ENCODE results near the gene SSX2IP. TPM values are rescaled to one million over a fixed set of nuclear protein-coding genes. Genes with fewer than 3 reads are reported as not detected.

The SSX2IP gene
- total and polyA plus RNA-seq, 9 of the 15 experiments (the other 6 are each of a cell fraction or from before 2014, with no cell fraction given): 20.6 to 96.7 (median 61.7) TPM

DNA sequence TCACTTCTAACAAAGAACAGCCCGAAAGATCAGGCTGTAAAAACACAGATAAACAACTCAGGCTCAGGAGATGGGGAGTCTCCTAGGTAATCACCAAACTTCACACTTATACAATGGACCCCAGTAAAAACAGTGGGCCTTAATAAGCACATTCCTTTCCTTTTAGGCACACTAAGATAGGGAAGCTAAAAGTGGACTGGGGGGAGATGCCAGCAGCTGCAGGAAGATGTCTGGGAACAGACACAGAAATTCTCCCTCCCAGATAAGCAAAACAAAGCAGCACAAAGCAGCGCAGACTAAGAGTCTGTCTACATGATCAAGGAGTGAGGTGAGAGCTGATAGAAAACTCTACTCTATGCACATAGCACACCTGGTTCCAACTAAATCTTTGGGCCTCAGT is 87.0 kb downstream of the SSX2IP start:
- WGBS (ENCODE audit: insufficient coverage, low coverage, missing lambda C conversion rate): 4% methylated on average over 2 of the region's 2 CpGs
- in situ Hi-C loops (cut with MboI): loop anchor here (25.0 kb wide), 1 partner anchor 691 kb away; no protein-coding TSS in a partner anchor
- TF ChIP-seq ZNF609 (CRISPR knock-in tag; IDR thresholded peaks at IDR 0.05; ENCODE audit: borderline replicate concordance): no peak
- TF ChIP-seq, protein P1, sequence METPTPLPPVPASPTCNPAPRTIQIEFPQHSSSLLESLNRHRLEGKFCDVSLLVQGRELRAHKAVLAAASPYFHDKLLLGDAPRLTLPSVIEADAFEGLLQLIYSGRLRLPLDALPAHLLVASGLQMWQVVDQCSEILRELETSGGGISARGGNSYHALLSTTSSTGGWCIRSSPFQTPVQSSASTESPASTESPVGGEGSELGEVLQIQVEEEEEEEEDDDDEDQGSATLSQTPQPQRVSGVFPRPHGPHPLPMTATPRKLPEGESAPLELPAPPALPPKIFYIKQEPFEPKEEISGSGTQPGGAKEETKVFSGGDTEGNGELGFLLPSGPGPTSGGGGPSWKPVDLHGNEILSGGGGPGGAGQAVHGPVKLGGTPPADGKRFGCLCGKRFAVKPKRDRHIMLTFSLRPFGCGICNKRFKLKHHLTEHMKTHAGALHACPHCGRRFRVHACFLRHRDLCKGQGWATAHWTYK (CRISPR knock-in tag; IDR thresholded peaks at IDR 0.05): no peak
- no peak for TF ChIP-seq MBD2 (IDR thresholded peaks at IDR 0.05; ENCODE audit: borderline replicate concordance, low read depth)
- TF ChIP-seq, protein P2, sequence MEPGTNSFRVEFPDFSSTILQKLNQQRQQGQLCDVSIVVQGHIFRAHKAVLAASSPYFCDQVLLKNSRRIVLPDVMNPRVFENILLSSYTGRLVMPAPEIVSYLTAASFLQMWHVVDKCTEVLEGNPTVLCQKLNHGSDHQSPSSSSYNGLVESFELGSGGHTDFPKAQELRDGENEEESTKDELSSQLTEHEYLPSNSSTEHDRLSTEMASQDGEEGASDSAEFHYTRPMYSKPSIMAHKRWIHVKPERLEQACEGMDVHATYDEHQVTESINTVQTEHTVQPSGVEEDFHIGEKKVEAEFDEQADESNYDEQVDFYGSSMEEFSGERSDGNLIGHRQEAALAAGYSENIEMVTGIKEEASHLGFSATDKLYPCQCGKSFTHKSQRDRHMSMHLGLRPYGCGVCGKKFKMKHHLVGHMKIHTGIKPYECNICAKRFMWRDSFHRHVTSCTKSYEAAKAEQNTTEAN (CRISPR knock-in tag; IDR thresholded peaks at IDR 0.05): no peak
- no peak for TF ChIP-seq VEZF1 (CRISPR knock-in tag; IDR thresholded peaks at IDR 0.05)
- no peak for TF ChIP-seq HOXB6 (CRISPR knock-in tag; IDR thresholded peaks at IDR 0.05; ENCODE audit: borderline replicate concordance)
- TF ChIP-seq, protein P3, sequence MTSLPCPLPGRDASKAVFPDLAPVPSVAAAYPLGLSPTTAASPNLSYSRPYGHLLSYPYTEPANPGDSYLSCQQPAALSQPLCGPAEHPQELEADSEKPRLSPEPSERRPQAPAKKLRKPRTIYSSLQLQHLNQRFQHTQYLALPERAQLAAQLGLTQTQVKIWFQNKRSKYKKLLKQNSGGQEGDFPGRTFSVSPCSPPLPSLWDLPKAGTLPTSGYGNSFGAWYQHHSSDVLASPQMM (CRISPR knock-in tag; IDR thresholded peaks at IDR 0.05): no peak
- TF ChIP-seq MCM7 (IDR thresholded peaks at IDR 0.05): no peak
- TF ChIP-seq CBFA2T3 (IDR thresholded peaks at IDR 0.05): peak; percentile 54
- TF ChIP-seq DPF2 (IDR thresholded peaks at IDR 0.05): 0 out of 2 replicates have a peak, but pooled peaks have one; percentile 8
- no peak for TF ChIP-seq ZNF253 (CRISPR knock-in tag; conservative IDR thresholded peaks at IDR 0.05)
- no peak for TF ChIP-seq SMC3 (conservative IDR thresholded peaks at IDR 0.05; ENCODE audit: insufficient read depth, low read depth, low read length)
- no peak for TF ChIP-seq RBM25 (IDR thresholded peaks at IDR 0.05; ENCODE audit: low read depth, low read length, severe bottlenecking)
- TF ChIP-seq RB1 (IDR thresholded peaks at IDR 0.05; ENCODE audit: low read depth): no peak

More for the DNA sequence above, 87.0 kb downstream of the SSX2IP start:
- no TSS peak for BruUV-seq (replicated peaks)
- Histone ChIP-seq H3K27ac (ENCODE audit: extremely low read depth, low read depth, low read length) (no peak overlapping the region), H3K9ac (ENCODE audit: insufficient read depth in 1 of 2, low read depth in 2 of 2, low read length in 2 of 2) (no peak overlapping the region), H3K79me2 (ENCODE audit: control insufficient read depth, insufficient read depth, low read length) (no peaks in the 10 kb centered on the region), H3K4me2 (ENCODE audit: insufficient read depth, low read length) (peak overlapping the region; percentile 71), H3K9me1 (ENCODE audit: control insufficient read depth, insufficient read depth, low read length) (no peaks in the 10 kb centered on the region), H2AFZ (ENCODE audit: low read depth, low read length) (peak overlapping the region; percentile 89; the same call in 1 of the 2 replicates), H3K4me3 (no peak overlapping the region), H4K20me1 (replicated peaks; ENCODE audit: control insufficient read depth, insufficient read depth, low read length) (no peaks in the 10 kb centered on the region), H3K36me3 (ENCODE audit: control insufficient read depth, insufficient read depth, low read length) (no peaks in the 10 kb centered on the region), H3K9me3 (replicated peaks; ENCODE audit: control insufficient read depth, insufficient read depth, low read depth, low read length) (no peaks in the 10 kb centered on the region), H3K4me1 (replicated peaks in 1 of 2; ENCODE audit: control insufficient read depth in 2 of 2, insufficient read depth in 2 of 2, low read length in 2 of 2) (peaks cover 7 to 14% of the 10 kb centered on the region in 2 experiments), H3K27me3 (ENCODE audit: control insufficient read depth in 2 of 2, insufficient read depth in 2 of 2, low read length in 2 of 2) (no peaks in the 10 kb centered on the region)
- peak in 1 of 4 experiments; percentile 21 for DNase-seq (ENCODE audit: extremely low read depth in 1 of 4, low spot score in 3 of 4)
- FAIRE-seq: peak; percentile 81
- intact Hi-C loops (cut with micrococcal nuclease): loop anchor here (5.0 kb wide), 3 partner anchors 61 to 671 kb away; partner anchors contain the start of gene PRKACB
- peak; percentile 35 for ATAC-seq
- ChIA-PET POLR2A (interaction anchor here (1.4 to 1.9 kb wide), 3 partner anchors 16 to 36 kb away, joined by 3 to 8 read pairs (median 5); partner anchors contain the start of gene CTBS), CTCF (ENCODE audit: low intra/inter-chr PET ratio) (interaction anchor here (1.9 kb wide), 1 partner anchor 161 kb away, joined by 7 read pairs; no protein-coding TSS in a partner anchor)

All from K562 (cell line).